HepG2 (cell line): ENCODE measurements around the gene GBGT1. TPM values are rescaled to one million over a fixed set of nuclear protein-coding genes. Genes with fewer than 3 reads are reported as not detected.

Experiments used
- ATAC-seq: fragments of 200-7000 bp; cut with Tn5 transposase; 3 replicates; pipeline ENCODE4 v1.9.1; 2020; ENCODE audit warnings: mild to moderate bottlenecking, moderate library complexity
- BruUV-seq: library from RNA; stranded (reverse); fragments of 400-500 nt; replicated peaks from 2 replicates; lab custom pipeline; 2021; lab: Mats Ljungman, UMichigan
- CTCF ChIA-PET: fragments of 300-600 bp; formaldehyde crosslinking; extraction: SDS; loops from one replicate; lab custom pipeline; 2021; ENCODE audit warnings: low total read pairs, inconsistent platforms, low intra/inter-chr PET ratio; lab: Yijun Ruan, JAX
- POLR2A ChIA-PET: fragments of 350-600 bp; sonication (Branson Sonifier 250); formaldehyde crosslinking; loops from one replicate; lab custom pipeline; 2020; ENCODE audit warnings: antibody characterized with exemption, inconsistent platforms; lab: Yijun Ruan, JAX
- DNase-seq: peaks from one replicate; pipeline ENCODE4 v3.0.0-alpha.2; 2015; ENCODE audit warnings: low spot score
- FAIRE-seq: peaks from 3 replicates; lab custom pipeline; 2011; peaks lifted over from hg19 to GRCh38; lab: Jason Lieb, UNC
- H2AFZ ChIP-seq: one replicate; pipeline ENCODE4 v1.6.1; 2011; ENCODE audit warnings: low read length, inconsistent platforms
- H3K27ac ChIP-seq: fragments of 300-600 bp; 3 replicates; pipeline ENCODE4 v1.8.0; 2011; ENCODE audit warnings: mixed run types, mild to moderate bottlenecking, mixed read lengths, low read length, inconsistent platforms; ENCODE audit not compliant: insufficient read depth; ENCODE audit errors: extremely low read length
- H3K27me3 ChIP-seq, 2 experiments: fragments of 200-600 bp in 1 of 2; 2 replicates in 1 of 2; 3 replicates in 1 of 2; pipeline versions ENCODE4 v1.6.0 to v1.8.0; 2011; ENCODE audit warnings: low read length in 2 of 2, mild to moderate bottlenecking in 2 of 2, moderate library complexity in 2 of 2, inconsistent platforms in 1 of 2; ENCODE audit not compliant: insufficient read depth in 2 of 2, control insufficient read depth in 1 of 2
- H3K36me3 ChIP-seq, 2 experiments: fragments of 200-600 bp in 1 of 2; replicated peaks in 1 of 2; 2 replicates in 1 of 2; 3 replicates in 1 of 2; pipeline versions ENCODE4 v1.5.1 to v1.8.0; 2011; ENCODE audit warnings: low read length in 2 of 2, inconsistent platforms in 1 of 2; ENCODE audit not compliant: insufficient read depth in 2 of 2, control insufficient read depth in 1 of 2
- H3K4me1 ChIP-seq: 2 replicates; pipeline ENCODE4 v1.5.1; 2012; ENCODE audit warnings: low read length, inconsistent platforms; ENCODE audit not compliant: insufficient read depth
- H3K4me2 ChIP-seq: 2 replicates; pipeline ENCODE4 v1.6.0; 2011; ENCODE audit warnings: low read depth, low read length, inconsistent platforms
- H3K4me3 ChIP-seq, 3 experiments: fragments of 200-600 bp in 1 of 3; sonication (generic), shearing (Covaris generic) in 1 of 3; replicated peaks in 1 of 3; 2 replicates each; pipeline ENCODE4 v1.5.1; 2011 to 2016; ENCODE audit warnings: low read length in 3 of 3, inconsistent platforms in 2 of 3, low read depth in 2 of 3, mild to moderate bottlenecking in 2 of 3, control low read depth in 1 of 3, mixed read lengths in 1 of 3; ENCODE audit not compliant: insufficient read depth in 1 of 3
- H3K79me2 ChIP-seq: one replicate; pipeline ENCODE4 v1.6.1; 2011; ENCODE audit warnings: low read length, inconsistent platforms; ENCODE audit not compliant: insufficient read depth
- H3K9ac ChIP-seq: 2 replicates; pipeline ENCODE4 v1.6.0; 2011; ENCODE audit warnings: mild to moderate bottlenecking, low read depth, low read length, inconsistent platforms; ENCODE audit not compliant: insufficient read depth
- H3K9me3 ChIP-seq: 2 replicates; pipeline ENCODE4 v1.5.1; 2012; ENCODE audit warnings: mild to moderate bottlenecking, low read length
- H4K20me1 ChIP-seq: 2 replicates; pipeline ENCODE4 v1.6.0; 2011; ENCODE audit warnings: inconsistent platforms, mild to moderate bottlenecking, low read length, moderate library complexity; ENCODE audit not compliant: insufficient read depth
- FOXP1 ChIP-seq, 2 experiments: fragments of 450-650 bp in 1 of 2; IDR thresholded peaks; 2 replicates each; pipeline ENCODE4 v1.6.1; 2017 to 2018; ENCODE audit warnings: antibody characterized with exemption in 1 of 2
- HNF1A ChIP-seq, 2 experiments: sonication (generic) in 1 of 2; formaldehyde crosslinking in 1 of 2; IDR thresholded peaks; 2 replicates each; pipeline versions ENCODE4 v1.4.0 to v1.6.1; 2016 to 2020; ENCODE audit warnings: borderline replicate concordance in 1 of 2, low read depth in 1 of 2, mild to moderate bottlenecking in 1 of 2, missing genetic modification reagents in 1 of 2
- JUN ChIP-seq: sonication (generic); formaldehyde crosslinking; IDR thresholded peaks from 2 replicates; pipeline ENCODE4 v1.4.0; 2020; ENCODE audit warnings: mild to moderate bottlenecking, missing genetic modification reagents
- NFIC ChIP-seq: IDR thresholded peaks from 2 replicates; pipeline ENCODE4 v1.6.1; 2012; ENCODE audit warnings: mild to moderate bottlenecking, low read length, inconsistent platforms
- STAG1 ChIP-seq: sonication (generic); formaldehyde crosslinking; IDR thresholded peaks from 2 replicates; pipeline ENCODE4 v1.4.0; 2020; ENCODE audit warnings: missing genetic modification reagents
- TBX2 ChIP-seq: sonication (generic); formaldehyde crosslinking; IDR thresholded peaks from 2 replicates; pipeline ENCODE4 v1.5.0; 2020; ENCODE audit warnings: missing genetic modification reagents, mild to moderate bottlenecking, borderline replicate concordance
- TEAD3 ChIP-seq: optimal IDR thresholded peaks from 2 replicates; pipeline ENCODE3; 2016; ENCODE audit warnings: borderline replicate concordance
- ZFP36 ChIP-seq: fragments of 150-350 bp; IDR thresholded peaks from 2 replicates; pipeline ENCODE4 v1.6.1; 2018; ENCODE audit warnings: borderline replicate concordance, low read length, low read depth; ENCODE audit not compliant: partially characterized antibody
- ZNF121 ChIP-seq: sonication (generic); formaldehyde crosslinking; IDR thresholded peaks from 2 replicates; pipeline ENCODE4 v1.5.0; 2020; ENCODE audit warnings: mild to moderate bottlenecking, missing genetic modification reagents
- ZNF235 ChIP-seq: sonication (generic); formaldehyde crosslinking; IDR thresholded peaks from 2 replicates; pipeline ENCODE4 v1.8.1; 2023; ENCODE audit warnings: mild to moderate bottlenecking, missing genetic modification reagents, borderline replicate concordance
- ZNF562 ChIP-seq: sonication (generic); formaldehyde crosslinking; IDR thresholded peaks from 2 replicates; pipeline ENCODE4 v1.8.0; 2022; ENCODE audit warnings: missing genetic modification reagents, borderline replicate concordance
- ZNF567 ChIP-seq: sonication (generic); formaldehyde crosslinking; IDR thresholded peaks from 2 replicates; pipeline ENCODE4 v1.8.1; 2023; ENCODE audit warnings: mild to moderate bottlenecking, missing genetic modification reagents, borderline replicate concordance
- WGBS: methylation state at CpG from one replicate; pipeline ENCODE4 v1.1.6; 2017; ENCODE audit warnings: low lambda C conversion rate; 5-methylcytosine and 5-hydroxymethylcytosine counted together
- in situ Hi-C: cut with HindIII; loops from 2 replicates; pipeline ENCODE4 v1.10.0; 2017; ENCODE audit warnings: low pct_unique_long_range_greater_than_20kb; ENCODE audit not compliant: extremely low pct_ligation_motif_present
- intact Hi-C: fragments of 100-400 bp; cut with micrococcal nuclease; formaldehyde crosslinking; loops from one replicate; pipeline ENCODE4 v1.10.0; 2022; ENCODE audit not compliant: unreplicated experiment
- polyA plus RNA-seq, 8 experiments: library from polyadenylated mRNA; depleted of rRNA in 3 of 8; stranded (reverse) in 7 of 8; unstranded in 1 of 8; fragments of >200 nt; fragmentation: Illumina TruSeq in 4 of 8; extraction: Trizol in 4 of 8; gene quantifications; 2 replicates each; pipeline versions ENCODE4 v1.2.1 to v1.2.3, GENCODE V29; 2011 to 2016; ENCODE audit warnings: low read depth in 4 of 8, missing spikeins in 1 of 8, mixed read lengths in 1 of 8; ENCODE audit not compliant: insufficient read depth in 1 of 8
- total RNA-seq, 5 experiments: library from RNA; depleted of rRNA; stranded (reverse); fragments of >200 nt; fragmentation: Illumina TruSeq; extraction: Trizol; gene quantifications; 2 replicates each; pipeline ENCODE4 v1.2.3, GENCODE V29; 2016; ENCODE audit warnings: low read depth in 1 of 5

The GBGT1 gene
- total and polyA plus RNA-seq, 2 of the 13 experiments (the other 11 are each of a cell fraction or from before 2014, with no cell fraction given), result not detected

GRCh38 chr9:133124123-133124906 is 39.4 kb downstream of the GBGT1 start:
- no peak for ATAC-seq
- CTCF ChIA-PET, result no interaction called here
- WGBS, result 97% methylated on average over 5 of the region's 8 CpGs
- H3K79me2 ChIP-seq, result no peaks in the 10 kb centered on the region
- TF ChIP-seq FOXP1 (IDR thresholded peaks at IDR 0.05), result 0 out of 2 replicates have a peak, but pooled peaks have one; percentile 30
- TF ChIP-seq FOXP1 (CRISPR knock-in tag; IDR thresholded peaks at IDR 0.05), result no peak
- TF ChIP-seq ZFP36, result no peak
- TF ChIP-seq ZNF121 (CRISPR knock-in tag), result peak; percentile 80; the same call in 1 of the 2 replicates
- TF ChIP-seq STAG1 (CRISPR knock-in tag), result no peak
- TF ChIP-seq, all 625 proteins: peak for 2
- in situ Hi-C loops (no loop called here), intact Hi-C loops (no loop called here)
- no peak overlapping the region for H2AFZ ChIP-seq
- H3K27me3 ChIP-seq, result no peaks in the 10 kb centered on the region
- no peak for FAIRE-seq
- H4K20me1 ChIP-seq, result no peaks in the 10 kb centered on the region; the same call in 1 of the 2 replicates
- no peak overlapping the region for H3K27ac ChIP-seq
- no peak overlapping the region for H3K4me2 ChIP-seq
- H3K36me3 ChIP-seq, result no peaks in the 10 kb centered on the region
- no peak for DNase-seq
- POLR2A ChIA-PET, result no interaction called here
- H3K4me1 ChIP-seq, result peaks cover 40% of the 10 kb centered on the region
- no peak overlapping the region for H3K9ac ChIP-seq
- no TSS peak for BruUV-seq
- no peak overlapping the region for H3K4me3 ChIP-seq
- H3K9me3 ChIP-seq, result no peaks in the 10 kb centered on the region

DNA sequence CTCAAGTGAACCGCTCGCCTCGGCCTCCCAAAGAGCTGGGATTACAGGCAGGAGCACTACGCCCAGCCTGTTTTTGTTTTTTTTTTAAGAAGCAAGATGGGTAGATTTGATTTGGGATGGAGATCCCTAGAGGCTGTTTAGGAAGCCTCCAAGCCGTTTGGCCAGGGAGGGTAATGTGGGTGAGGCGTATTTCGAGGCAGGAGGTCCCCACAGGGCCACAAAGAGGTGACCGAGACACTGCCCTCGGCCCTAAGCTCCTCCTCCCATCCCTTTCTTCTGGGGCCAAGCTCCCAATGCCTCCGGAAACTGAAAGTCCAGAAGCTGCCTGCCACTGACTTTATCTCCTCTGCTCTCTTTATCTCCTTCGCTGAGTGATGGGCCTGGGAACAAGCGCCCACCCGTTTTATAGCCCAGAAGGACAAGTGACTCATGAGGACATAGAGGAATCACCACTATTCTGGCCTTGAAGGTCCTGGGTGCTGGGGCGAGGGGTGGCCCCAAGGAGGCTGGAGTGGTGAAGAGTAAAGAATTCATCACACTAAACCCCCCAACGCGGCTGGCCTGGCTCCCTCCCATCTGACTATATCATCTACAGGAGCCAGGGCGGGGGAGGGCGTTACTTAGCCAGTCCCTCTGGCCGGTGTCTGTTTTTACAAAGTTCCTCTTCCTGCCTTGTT is 40.6 kb downstream of the GBGT1 start:
- no peak for ATAC-seq
- intact Hi-C loops, result loop anchor here (1.0 kb wide), 1 partner anchor 10 kb away; no protein-coding TSS in a partner anchor
- in situ Hi-C loops, result no loop called here
- POLR2A ChIA-PET, result interaction anchor here (0.8 to 1.4 kb wide), 3 partner anchors 11 to 93 kb away, joined by 4 to 5 read pairs (median 5); partner anchors contain the start of gene GTF3C5
- CTCF ChIA-PET, result no interaction called here
- DNase-seq, result no peak
- Histone ChIP-seq H3K4me3 (peak overlapping the region in 2 of 3 experiments; percentile 19 to 46; a peak in 2 of 6 replicates), H3K4me2 (peak overlapping the region; percentile 55), H3K9me3 (no peaks in the 10 kb centered on the region), H3K4me1 (peaks cover 47% of the 10 kb centered on the region), H3K9ac (peak overlapping the region; percentile 33; the same call in 1 of the 2 replicates), H3K36me3 (no peaks in the 10 kb centered on the region), H3K27ac (no peak overlapping the region), H3K79me2 (no peaks in the 10 kb centered on the region), H3K27me3 (no peaks in the 10 kb centered on the region), H4K20me1 (peaks cover 5% of the 10 kb centered on the region; the same call in 1 of the 2 replicates), H2AFZ (no peak overlapping the region)
- WGBS, result 12% methylated on average over 13 of the region's 19 CpGs
- no TSS peak for BruUV-seq
- no peak for FAIRE-seq
- TF ChIP-seq NFIC (no peak), TEAD3 (CRISPR knock-in tag) (no peak), ZNF567 (CRISPR knock-in tag) (no peak), ZNF562 (CRISPR knock-in tag) (no peak), TBX2 (CRISPR knock-in tag) (no peak), JUN (CRISPR knock-in tag) (no peak), ZNF235 (CRISPR knock-in tag) (no peak), HNF1A (IDR thresholded peaks at IDR 0.05; ENCODE audit: low read depth) (no peak), HNF1A (CRISPR knock-in tag; IDR thresholded peaks at IDR 0.05; ENCODE audit: borderline replicate concordance) (no peak)
